HG02642 (cell line): ENCODE results near the gene RGS6.

ENCODE experiments used
- ATAC-seq: cut with Tn5 transposase; IDR thresholded peaks from one replicate; pipeline ENCODE4 v1.9.1; 2021; ENCODE audit warnings: mild to moderate bottlenecking; ENCODE audit not compliant: unreplicated experiment, poor library complexity

RGS6 gene

DNA sequence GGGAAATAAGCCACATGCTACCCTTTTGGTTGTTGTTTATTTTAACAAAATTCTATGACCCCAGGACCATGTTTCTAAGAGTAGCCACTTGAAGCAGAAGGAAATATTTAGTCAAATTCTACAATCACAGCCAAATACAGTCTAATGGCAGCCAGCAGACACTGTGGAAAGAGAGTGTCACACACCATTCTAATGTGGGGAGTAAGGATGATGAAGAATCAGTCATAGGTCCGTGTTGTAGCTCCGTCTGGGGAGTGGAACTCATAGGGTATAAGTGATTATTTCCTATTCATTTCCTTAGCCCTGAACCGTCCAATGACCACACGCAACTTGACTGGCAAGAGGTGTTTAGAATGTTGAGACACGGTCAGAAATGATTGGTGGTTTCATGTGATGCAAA lies 500.5 kb downstream of the RGS6 start:
- ATAC-seq, result no peak

DNA sequence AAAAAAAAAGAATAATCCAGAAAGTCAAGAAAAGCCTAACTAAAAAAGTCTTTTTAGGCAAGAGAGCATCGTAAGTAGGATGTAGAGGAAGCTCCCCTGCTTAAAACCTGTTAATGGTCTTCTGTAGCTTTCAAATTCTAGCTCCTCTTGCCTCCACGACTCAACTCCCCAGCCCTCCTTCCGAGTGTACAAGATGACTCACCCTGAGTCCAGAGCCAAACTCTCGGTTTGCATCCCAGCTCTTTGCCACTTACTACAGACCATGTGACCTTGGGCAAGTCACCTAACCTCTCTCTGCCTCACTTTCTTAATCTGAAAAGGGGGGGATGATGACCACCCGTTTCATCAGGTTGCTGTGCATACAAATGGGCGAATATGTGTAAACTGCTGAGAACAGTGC lies 501.3 kb downstream of the RGS6 start:
- no peak for ATAC-seq

DNA sequence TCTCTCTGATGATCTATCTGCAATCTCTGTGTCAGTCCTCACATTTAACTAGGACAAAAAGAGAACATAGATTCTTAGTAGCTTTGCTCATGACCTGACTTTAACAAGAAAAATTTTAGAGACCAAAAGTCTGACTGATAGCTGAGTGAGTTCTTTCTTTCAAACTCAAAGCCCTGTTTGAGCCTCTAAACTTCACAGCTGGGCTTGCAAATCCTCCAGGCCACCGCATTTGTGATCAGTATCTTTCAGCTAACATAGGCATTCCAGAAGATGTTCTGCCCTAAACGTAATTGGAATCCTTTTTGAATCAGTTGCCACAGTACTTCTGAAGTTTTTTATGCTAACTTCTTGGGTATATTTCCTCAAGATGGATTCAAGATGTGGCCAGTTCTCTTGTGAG lies 502.6 kb downstream of the RGS6 start:
- no peak for ATAC-seq

DNA sequence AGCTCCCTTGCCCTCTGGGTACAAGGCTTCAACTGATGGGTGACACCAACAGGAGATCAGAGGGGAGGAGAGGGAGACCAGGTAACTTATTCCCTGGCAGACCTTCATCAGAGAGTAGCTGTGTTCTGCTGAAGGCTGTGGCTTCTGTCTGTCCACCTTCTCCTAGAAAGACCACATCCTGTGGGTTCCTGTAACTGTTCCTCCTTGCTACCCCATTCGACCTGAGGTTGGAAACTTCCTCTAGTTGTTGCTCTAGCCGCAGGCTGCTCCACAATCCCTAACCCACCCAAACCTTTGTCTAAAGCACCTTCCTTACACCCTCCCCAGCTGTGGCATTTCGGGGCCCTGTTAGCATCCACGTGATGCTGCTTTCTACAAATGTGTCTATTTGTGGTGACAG lies 507.5 kb downstream of the RGS6 start:
- ATAC-seq, result no peak

DNA sequence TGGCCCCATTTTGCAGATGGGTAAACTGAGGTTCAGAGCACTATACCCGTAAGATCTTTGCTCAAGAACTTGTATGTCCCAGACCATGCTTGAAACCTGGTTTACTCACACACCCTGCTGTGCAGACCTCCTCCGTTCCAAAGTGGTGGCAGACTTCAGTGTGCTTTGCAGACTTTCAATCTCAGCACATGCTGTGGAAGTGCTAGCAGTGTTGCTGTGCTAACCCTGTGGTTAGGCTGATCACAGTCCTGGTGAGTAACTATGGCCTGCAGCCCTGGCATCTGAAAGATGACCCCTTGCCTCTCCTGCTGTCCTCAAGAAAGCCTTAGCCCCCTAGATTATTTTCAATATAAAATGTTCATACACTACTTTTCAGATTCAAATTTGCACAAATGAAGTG lies 511.0 kb downstream of the RGS6 start:
- ATAC-seq, result no peak

DNA sequence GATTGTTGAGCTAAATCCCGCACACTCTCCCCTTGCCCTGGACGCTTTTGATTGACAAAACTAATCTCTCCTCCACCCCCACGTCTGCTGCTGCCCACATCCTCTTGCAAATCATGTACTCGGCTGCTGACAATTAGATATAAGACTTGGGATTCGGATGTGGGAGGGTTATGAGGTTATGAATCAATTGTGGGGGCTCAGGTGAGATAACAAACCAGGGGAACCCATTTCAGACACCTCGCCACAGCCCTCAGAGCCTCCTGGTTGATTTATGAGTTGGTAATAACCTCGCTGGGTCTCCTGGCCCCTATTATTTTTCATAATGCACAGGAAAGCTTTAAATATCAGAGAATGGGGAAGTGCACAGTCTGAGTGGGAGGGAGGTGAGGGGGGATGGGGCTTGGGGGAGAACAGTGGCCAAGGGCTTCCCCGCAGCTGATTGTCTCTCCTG lies 511.8 kb downstream of the RGS6 start:
- ATAC-seq, result no peak

DNA sequence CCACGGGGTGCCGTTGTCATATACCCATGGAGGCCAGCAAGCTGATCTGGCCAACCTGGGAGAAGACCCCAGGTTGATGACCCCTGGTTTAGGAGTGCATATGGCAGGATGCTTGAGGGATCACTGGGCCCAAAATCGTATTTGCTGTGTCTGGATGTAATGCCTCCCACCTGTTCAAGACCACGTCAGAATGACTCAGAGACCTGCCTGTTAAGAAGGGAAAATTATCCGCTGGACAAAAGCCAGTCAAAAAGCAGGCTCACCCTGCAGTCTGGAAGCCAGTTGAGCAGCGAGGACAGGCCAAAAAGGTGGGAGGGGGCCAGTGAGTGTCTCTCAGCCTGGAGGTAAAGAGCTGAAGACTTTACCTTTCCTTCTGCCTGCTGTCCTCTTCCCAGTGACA lies 512.5 kb downstream of the RGS6 start:
- ATAC-seq, result no peak

DNA sequence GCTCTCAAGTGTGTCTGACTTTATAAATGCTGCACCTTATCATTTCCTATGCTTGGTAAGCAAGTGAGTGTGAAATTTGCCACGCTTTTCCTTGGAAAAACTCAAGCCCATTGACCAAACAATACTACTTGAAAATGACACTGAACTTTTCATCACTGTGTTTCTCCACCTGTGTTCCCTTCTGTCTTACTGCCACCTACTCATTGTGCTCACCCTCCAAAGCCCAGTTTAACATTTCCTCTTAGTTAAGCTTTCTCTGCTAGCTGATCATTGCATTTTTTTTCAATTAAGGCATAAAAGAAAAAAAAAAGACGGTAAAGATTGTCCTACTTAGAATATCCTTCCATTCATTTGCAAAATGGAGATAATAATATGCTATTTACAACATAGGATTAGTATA lies 516.0 kb downstream of the RGS6 start:
- ATAC-seq, result no peak

DNA sequence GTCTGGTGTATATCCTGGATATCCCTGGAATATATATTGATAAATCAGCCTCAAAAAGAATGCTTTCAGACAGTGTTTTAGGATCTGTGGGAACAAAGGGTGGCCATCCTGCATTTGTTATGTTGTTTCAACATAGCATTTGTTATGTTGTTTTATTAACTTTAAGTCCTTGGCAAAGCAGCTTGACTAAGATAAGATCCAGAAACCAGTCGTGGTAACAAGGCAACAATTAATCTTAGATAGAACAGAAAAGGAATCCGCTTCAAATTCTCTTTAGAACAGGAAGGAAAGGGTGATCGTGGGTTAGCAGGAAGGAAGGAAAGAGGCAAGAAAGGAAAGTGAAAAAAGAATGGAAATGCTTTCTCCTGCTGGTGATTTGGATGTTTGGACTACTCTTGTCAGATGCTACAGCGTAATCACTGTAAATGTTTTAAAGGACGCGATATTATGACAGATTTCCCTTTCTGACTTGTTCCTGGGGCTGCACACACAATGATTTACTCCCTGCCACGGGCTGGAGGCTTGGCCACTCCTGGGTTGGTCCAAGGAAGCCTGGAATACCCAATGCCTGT lies 518.3 kb downstream of the RGS6 start:
- no peak for ATAC-seq

DNA sequence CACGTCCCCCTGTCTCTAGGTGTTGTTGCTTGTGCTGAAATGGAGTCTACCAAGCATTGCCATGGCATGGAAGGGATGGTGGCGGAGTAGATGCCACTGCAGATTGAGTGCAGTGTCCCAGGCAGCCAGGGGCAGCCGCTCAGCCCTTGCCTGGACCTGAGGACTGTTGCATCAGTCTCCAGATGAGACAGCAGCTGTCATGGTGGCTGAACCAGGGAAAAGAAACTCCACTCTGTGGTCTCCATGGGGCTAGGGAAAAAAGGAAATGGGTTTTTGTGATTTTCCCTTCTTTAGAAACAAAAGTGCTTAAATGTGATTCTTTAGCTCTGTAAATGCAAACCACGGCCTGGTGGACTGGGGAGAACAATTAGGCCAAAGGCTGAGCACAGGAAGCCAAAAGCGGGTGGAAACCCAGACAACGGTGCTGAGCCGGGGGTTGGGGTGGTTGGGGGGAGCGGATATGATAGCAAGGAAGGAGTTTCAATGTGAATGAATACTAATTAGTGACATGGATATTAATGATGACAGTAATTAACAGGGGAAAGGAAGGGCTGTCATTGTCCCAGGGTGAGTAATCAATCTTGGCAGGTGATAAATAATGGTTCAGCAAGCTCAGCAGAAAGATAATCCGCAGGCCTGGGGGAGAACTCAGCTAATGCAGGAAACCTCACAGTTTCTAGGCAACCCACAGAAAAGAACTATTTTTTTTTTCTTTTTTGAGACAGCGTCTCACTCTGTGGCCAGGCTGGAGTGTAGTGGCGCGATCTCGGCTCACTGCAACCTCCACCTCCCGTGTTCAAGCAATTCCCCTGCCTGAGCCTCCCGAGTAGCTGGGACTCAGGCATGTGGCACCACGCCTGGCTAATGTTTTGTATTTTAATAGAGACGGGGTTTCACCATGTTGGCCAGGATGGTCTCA lies 519.1 kb downstream of the RGS6 start:
- peak; percentile 77 for ATAC-seq

DNA sequence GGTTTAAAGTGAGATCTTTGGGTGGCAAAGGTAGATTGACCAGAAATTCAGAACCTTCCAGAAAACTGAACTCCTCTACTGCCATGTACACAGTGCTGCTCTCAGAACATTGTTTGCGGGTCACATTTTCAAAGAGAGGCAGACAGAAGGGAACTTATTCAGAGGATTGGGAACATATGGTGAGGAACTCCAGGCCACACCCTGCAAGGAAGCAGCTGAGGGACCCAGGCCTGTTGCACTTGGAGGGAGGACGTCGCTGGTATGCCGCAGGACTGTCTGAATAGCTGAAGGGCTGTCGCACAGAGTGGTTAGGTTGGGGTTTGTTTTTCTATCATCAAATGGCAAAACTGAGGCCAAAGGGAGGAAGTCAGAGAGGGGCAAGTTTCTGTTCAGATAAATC lies 520.5 kb downstream of the RGS6 start:
- no peak for ATAC-seq

DNA sequence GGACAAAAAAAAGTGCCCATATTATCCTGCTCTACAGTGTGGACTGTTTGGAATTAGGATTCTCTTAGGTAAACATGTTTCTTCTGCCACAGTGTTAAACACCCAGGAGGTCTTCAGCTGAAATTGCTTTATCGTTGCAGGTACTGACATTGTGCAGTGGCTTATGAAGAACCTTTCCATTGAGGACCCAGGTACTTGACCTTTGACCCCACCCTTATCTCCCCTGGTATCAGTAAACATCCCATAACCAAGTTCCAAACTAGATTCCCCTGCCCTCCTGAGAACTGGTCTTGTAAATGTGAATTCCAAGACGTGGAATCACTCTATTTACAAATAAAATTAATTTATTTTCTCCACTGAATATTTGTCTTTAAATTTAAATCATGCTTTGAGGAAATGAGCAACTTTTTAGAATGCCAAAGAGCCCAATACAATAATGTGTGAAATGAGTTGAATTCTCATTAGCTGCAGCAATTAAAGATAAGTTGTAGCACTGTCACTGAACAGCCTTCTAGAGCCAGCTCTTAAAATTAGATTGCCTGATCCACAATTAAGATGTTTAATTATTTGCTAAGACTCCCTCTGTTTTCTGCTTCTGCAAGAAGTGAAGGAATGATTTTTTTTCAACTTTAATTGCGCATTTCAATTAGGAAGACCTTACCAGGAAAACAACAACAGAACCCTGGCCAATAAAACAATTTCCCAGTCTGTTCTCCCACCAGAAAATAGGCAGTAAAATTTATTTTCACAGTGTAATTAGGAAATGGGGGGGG lies 522.3 kb downstream of the RGS6 start:
- no peak for ATAC-seq

DNA sequence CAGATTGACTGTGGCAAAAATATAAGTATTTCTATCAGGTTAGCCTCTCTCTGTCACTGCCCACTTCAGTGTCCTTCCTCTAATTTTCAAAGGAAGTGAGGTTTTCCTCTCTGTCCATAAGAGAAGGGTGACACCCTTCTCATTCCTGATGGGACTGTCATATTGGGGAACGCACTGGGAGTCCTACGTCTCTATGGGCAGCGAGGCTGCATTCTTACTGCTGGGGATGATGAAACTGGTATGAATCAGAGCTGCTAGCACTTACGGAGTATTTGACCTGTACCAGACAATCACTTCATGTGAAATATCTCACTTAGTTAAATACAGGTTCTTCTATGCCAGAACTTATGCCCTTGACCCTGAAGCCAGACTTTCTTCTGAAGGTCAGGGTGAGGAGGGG lies 525.4 kb downstream of the RGS6 start:
- ATAC-seq, result no peak

DNA sequence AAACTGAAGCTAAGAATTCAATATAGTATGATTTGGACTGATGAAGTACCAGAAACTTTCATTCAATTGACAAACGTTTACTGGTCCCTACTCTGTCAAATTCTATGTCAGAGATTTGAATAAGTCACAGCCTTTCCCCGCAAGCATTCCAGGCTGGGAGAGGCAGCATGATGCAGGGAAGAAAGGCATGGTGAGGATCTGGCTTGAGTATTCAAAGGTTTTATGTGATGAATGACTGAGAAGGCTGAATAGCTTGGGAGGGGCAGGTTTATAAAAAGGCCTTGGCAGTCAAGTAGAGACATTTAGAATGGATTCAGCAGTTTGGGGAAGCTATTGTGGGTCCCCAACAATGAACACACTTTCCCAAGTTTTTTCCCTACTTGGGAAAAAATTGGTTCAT lies 529.8 kb downstream of the RGS6 start:
- no peak for ATAC-seq

DNA sequence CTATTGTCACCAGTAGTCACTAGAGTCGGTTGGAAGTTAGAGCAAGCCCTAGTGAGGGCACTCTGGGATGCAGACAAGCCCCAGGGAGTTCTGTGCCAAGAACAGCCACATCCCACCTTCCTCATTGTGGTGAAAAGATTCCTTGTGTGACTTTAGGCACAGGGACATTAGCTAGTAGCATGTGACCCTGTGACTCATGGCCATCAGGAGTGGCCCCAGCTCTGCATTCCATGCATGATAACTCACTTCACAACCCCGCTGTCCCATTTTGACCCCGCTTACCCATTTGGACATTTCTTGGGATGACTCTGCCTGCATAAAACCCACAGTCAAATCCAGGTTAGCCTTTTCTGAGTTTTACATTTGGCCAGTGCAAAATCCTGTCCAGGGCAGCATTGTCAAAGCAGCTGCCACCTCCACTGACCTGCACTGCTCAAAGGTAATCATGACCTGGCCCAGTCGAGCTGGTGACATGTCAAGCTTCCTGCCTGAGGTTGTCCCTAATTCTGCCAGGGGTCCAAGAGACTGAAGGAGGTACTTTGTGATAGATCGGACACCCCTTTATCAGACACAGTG lies 531.1 kb downstream of the RGS6 start:
- no peak for ATAC-seq

DNA sequence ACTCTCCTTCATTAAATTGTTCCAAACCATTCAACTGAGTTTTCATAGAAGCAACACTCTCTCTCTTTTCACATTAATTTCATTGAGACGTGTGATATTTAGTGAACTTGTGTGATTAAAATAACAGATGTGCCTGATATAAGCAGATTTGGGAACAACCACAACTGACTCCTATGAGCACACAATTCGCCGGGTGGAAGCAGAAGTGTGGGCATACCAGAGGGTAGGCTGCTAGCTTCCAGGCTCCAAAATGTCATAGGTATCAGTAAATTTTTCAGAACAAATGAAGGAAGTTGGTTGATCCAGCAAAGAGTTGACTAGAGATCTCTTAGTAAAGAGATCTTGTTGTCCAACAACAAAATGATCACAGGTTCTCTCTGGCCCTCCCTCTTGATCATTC lies 532.0 kb downstream of the RGS6 start:
- ATAC-seq, result no peak

DNA sequence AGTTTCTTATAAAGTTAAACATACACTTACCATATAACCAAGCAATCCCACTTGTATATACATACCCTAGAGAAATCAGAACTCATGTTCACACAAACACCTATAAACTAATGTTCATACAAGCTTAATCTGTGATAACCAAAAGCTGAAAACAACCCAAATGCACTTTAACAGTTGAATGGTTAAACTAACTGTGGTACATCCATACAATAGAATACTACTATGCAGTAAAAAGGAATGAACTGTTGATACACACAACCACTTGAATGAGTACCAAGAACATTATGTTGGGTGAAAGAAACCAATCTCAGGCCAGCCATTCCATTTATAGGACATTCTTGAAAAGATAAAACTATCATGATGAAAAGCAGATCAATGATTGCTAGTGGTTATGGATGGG lies 534.1 kb downstream of the RGS6 start:
- no peak for ATAC-seq

DNA sequence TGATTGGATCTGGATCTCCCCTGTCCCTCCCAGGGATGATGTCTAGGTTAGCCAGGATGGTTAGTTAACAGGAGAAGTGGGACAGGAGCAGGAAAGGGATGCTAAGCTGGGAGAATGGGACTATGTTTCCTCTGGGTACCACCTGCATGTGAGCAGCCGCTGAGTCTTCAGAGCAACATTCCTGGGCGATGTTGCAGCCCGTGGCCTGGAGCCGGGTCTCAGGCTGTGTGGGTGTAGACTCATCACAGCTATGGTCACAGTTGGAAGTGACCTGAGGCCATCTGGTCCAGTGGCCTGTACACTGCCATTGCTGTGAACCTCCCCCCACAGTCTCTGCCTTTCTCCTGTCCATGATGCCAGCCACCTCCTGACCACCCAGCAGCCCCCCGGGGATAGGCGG lies 539.1 kb downstream of the RGS6 start:
- no peak for ATAC-seq

DNA sequence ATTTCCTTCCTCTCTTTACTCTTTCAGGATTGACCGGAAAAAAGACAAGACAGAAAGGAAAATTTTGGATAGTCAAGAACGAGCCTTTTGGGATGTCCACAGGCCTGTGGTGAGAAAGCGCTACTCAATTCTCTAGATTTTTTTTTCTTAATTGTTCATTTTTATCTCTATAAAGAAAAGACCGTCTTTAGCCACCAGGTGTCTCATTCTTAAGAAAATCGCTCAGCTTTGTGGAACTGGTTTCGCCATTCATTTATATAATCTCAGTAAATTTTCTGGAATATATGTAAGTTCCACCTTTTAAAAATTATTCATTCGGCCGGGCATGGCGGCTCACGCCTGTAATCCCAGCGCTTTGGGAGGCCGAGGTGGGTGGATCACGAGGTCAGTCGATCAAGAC lies 540.6 kb downstream of the RGS6 start:
- ATAC-seq, result no peak

DNA sequence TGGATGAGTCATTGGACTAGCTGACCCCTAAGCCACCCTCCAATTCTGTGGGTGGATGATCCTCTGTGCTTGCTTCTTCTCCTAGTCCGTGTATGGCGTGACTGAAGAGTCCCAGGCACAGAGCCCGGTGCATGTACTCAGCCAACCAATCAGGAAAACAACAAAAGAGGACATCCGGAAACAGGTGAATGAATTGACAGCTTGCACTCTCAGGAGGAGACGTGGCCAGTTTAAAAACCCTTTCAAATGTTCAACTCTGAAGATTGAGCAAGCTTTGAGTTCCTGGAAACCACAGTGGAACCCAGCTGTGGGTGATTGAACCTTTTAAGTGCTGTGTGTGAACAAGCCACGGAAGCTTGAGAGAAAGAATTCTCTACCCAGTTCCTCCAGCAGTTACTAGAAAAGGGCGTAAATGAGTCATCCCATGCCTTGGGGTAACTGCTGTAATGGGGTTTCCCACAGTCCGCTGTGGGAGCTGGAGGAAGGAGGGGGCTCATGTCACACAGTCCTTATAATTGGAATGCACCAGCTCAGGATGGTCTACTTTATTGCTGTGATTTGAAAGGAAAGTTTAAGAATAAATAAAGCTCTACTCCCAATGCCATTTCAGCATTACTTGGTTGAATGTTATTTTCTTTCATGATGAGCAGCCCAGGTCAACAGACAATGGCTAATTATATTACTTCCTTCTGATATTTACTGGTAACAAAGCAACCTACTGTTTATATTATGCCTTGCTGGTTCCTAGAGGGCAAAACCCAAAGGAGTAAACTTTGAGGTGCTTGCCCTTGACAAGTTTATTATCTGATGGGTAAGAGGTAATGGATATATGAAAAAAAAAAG lies 544.6 kb downstream of the RGS6 start:
- ATAC-seq, result peak; percentile 86
